Fibroblast of mammary gland (primary cell): ENCODE results near the gene DSCAML1.
A peak's percentile ranks its signal among the peaks of the same experiment; 100 is the strongest.

ENCODE experiments used
- DNase-seq: peaks from one replicate; pipeline ENCODE4 v3.0.0-alpha.2; 2010; ENCODE audit warnings: low read depth
- H3K4me3 ChIP-seq: 2 replicates; pipeline ENCODE4 v1.5.1; 2011; ENCODE audit warnings: low read depth, mild to moderate bottlenecking, low read length, moderate library complexity; ENCODE audit not compliant: control insufficient read depth
- TF ChIP-seq, protein P1 (sequence below): conservative IDR thresholded peaks from 2 replicates; pipeline ENCODE4 v1.5.1; 2011; ENCODE audit warnings: low read depth, low read length, inconsistent platforms; ENCODE audit not compliant: control insufficient read depth, insufficient read depth

DSCAML1 gene

DNA sequence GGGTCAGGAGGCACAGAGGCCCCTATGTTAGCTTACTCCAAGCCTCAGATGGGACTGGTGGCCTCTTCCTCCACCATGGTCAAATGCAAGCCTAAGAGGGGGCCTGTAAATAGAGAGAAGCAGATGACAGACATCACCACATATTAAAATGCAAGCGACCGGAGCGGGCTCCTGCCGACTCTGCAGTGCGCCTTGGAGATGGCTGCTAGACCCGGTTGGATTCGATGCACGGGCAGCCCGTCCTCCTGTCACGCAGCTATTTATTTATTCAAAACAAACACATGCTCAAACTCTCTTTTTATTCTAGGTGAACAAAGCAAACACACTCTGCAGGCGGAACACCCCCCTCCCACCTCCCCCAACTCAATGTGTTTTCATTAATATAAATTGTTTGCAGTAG lies 208.0 kb downstream of the DSCAML1 start:
- H3K4me3 ChIP-seq, result no peak overlapping the region
- TF ChIP-seq, protein P1, sequence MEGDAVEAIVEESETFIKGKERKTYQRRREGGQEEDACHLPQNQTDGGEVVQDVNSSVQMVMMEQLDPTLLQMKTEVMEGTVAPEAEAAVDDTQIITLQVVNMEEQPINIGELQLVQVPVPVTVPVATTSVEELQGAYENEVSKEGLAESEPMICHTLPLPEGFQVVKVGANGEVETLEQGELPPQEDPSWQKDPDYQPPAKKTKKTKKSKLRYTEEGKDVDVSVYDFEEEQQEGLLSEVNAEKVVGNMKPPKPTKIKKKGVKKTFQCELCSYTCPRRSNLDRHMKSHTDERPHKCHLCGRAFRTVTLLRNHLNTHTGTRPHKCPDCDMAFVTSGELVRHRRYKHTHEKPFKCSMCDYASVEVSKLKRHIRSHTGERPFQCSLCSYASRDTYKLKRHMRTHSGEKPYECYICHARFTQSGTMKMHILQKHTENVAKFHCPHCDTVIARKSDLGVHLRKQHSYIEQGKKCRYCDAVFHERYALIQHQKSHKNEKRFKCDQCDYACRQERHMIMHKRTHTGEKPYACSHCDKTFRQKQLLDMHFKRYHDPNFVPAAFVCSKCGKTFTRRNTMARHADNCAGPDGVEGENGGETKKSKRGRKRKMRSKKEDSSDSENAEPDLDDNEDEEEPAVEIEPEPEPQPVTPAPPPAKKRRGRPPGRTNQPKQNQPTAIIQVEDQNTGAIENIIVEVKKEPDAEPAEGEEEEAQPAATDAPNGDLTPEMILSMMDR, result no peak
- no peak for DNase-seq

DNA sequence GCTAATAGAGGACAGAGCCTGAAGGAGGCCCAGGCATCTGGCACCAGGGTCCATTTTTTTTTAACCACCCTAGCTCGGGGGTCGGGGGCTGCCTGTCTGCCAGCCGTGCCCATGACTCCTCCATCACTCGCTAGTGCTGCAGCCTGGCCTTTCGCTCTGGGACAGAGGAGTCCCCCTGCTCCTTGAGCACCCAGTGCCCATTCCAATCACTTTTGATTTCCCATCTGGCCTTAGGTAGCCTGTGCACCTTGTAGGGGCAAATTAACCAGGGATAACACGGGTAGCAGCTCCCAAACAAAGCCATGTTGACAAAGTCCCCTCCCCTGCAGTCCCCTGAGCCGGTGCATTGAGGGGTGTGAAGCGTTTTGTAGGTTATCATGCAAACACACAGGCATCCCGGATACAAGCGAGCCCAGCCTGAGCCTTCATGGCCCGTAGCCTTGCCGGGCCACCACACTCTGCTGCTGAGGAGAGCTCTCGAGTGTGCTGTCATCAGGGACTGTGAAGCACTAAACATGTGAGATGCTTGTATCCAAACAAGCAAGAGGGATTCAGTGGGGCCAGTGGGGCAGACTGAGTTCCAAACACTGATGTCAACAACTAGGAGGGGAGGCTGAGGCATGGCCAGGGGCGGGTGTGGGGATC lies 208.7 kb downstream of the DSCAML1 start:
- TF ChIP-seq, protein P1, result no peak
- H3K4me3 ChIP-seq, result no peak overlapping the region
- DNase-seq, result no peak

DNA sequence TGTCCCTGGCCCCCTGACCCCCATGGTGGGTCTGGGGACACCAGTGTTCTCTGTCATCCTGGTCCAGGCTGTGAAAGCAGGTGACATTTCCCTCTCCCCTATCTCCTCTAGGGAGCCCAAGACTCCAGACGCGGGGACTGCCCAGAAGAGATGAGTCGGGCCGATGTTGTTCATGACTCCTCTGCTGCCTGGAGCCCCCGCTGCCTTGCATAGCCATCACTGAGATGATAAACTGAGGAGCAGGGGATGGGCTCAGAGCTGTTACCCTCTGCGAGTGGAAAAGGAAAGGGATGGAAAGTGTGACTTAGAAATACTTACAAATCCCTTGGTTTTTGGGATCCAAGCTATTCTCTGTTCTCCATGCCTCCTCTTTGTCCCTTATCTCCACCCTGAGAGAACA lies 209.6 kb downstream of the DSCAML1 start:
- TF ChIP-seq, protein P1, result no peak
- H3K4me3 ChIP-seq, result no peak overlapping the region
- no peak for DNase-seq

- no peak overlapping the region for H3K4me3 ChIP-seq
- TF ChIP-seq, protein P1, result no peak
- DNase-seq, result no peak
Measured at GRCh38 chr11:117586392-117586791, 210.6 kb downstream of the DSCAML1 start.

DNA sequence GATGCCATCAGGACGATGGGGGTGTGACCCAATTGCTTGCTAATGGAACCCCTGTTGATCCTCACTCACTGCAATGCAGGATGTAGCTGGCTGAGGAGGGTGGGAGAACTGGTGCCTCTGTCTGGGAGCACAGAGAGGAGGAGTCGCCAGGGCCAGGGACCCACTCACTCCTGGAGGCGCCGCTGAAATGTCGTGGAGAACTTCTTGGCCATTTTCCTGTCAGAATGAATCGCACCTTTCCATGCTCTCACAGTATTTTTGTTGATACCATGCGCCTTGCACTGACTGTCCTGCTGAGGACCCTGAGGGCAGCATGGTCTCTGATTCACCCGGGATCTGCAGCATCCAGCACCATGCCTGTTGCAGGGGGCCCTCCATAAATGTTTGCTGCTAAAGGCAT lies 211.4 kb downstream of the DSCAML1 start:
- H3K4me3 ChIP-seq, result no peak overlapping the region
- TF ChIP-seq, protein P1, result no peak
- DNase-seq, result no peak

DNA sequence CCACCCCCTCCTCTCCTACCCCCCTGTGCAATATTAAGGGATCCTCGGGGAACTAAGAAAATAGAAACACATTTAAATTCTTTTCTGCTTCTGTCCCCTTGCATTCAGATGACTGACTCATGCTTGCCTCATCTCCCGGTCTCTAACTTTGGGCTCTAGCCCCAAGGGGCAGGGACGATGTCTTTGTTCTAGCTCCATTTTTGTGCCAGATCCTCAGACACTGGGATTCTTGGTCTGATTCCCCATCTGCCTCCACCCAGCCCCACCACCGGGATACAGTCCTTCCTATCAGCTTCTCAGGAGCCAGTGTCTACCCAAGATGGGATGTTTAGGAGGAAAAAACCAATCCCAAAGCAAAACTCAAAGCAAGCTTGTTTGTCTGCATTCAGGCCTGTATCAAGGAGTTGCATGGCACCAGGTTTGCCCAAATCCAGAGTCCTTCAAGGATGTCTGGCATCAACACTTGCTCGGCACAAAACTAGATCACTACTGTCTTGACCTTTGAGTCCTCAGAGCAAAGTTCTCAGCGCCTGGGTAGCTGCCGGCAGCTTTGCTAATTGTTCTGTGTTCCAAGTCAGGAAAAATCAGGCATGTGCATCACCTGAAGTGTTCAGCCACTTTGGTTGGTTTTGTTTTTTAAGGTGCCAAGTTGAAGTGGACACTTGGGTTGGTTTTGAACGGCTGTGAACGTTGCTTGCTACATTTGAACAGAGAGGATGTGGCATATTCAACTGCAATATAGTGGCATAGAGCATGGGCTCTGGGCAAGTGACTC lies 212.8 kb downstream of the DSCAML1 start:
- TF ChIP-seq, protein P1, result no peak
- DNase-seq, result peak; percentile 37
- H3K4me3 ChIP-seq, result no peak overlapping the region
